ENCODE results near the gene SSBP3.

Gene SSBP3

GRCh38 chr1:54323921-54324250, 82.3 kb downstream of the SSBP3 start:
- TF ChIP-seq CTCF (IDR thresholded peaks at IDR 0.05; ENCODE audit: control insufficient read depth, extremely low read depth, insufficient read depth), result no peak
- no peak for DNase-seq (ENCODE audit: low read depth)
- no peak overlapping the region for H3K4me3 ChIP-seq (ENCODE audit: low read depth, low read length)

- H3K4me3 ChIP-seq (ENCODE audit: low read depth, low read length), result no peak overlapping the region
- no peak for DNase-seq (ENCODE audit: low read depth)
- no peak for TF ChIP-seq CTCF (IDR thresholded peaks at IDR 0.05; ENCODE audit: control insufficient read depth, extremely low read depth, insufficient read depth)
Measured at GRCh38 chr1:54323324-54323739, 82.9 kb downstream of the SSBP3 start.

GRCh38 chr1:54318246-54318814, 87.9 kb downstream of the SSBP3 start:
- DNase-seq (ENCODE audit: low read depth), result no peak
- TF ChIP-seq CTCF (IDR thresholded peaks at IDR 0.05; ENCODE audit: control insufficient read depth, extremely low read depth, insufficient read depth), result no peak
- no peak overlapping the region for H3K4me3 ChIP-seq (ENCODE audit: low read depth, low read length)

- no peak for TF ChIP-seq CTCF (IDR thresholded peaks at IDR 0.05; ENCODE audit: control insufficient read depth, extremely low read depth, insufficient read depth)
- H3K4me3 ChIP-seq (ENCODE audit: low read depth, low read length), result no peak overlapping the region
- no peak for DNase-seq (ENCODE audit: low read depth)
Measured at GRCh38 chr1:54317084-54317483, 89.1 kb downstream of the SSBP3 start.

GRCh38 chr1:54315099-54315498, 91.1 kb downstream of the SSBP3 start:
- TF ChIP-seq CTCF (IDR thresholded peaks at IDR 0.05; ENCODE audit: control insufficient read depth, extremely low read depth, insufficient read depth), result no peak
- H3K4me3 ChIP-seq (ENCODE audit: low read depth, low read length), result no peak overlapping the region
- no peak for DNase-seq (ENCODE audit: low read depth)

GRCh38 chr1:54314696-54315095, 91.5 kb downstream of the SSBP3 start:
- peak; percentile 93 for DNase-seq (ENCODE audit: low read depth)
- no peak for TF ChIP-seq CTCF (IDR thresholded peaks at IDR 0.05; ENCODE audit: control insufficient read depth, extremely low read depth, insufficient read depth)
- no peak overlapping the region for H3K4me3 ChIP-seq (ENCODE audit: low read depth, low read length)

- H3K4me3 ChIP-seq (ENCODE audit: low read depth, low read length), result no peak overlapping the region
- TF ChIP-seq CTCF (IDR thresholded peaks at IDR 0.05; ENCODE audit: control insufficient read depth, extremely low read depth, insufficient read depth), result no peak
- DNase-seq (ENCODE audit: low read depth), result no peak
Measured at GRCh38 chr1:54312796-54313316, 93.3 kb downstream of the SSBP3 start.
